IMR-90 (cell line): ENCODE results near the gene FLYWCH1. TPM values are rescaled to one million over a fixed set of nuclear protein-coding genes. Genes with fewer than 3 reads are reported as not detected.

Experiments
- ATAC-seq: fragments of 200-7000 bp; cut with Tn5 transposase; 2 replicates; pipeline ENCODE4 v1.9.1; 2020; ENCODE audit warnings: low read depth, mild to moderate bottlenecking, moderate library complexity
- BruUV-seq: library from RNA; stranded (reverse); fragments of 400-500 nt; replicated peaks from 2 replicates; lab custom pipeline; 2021; lab: Mats Ljungman, UMichigan
- CTCF ChIA-PET: fragments of 300-600 bp; formaldehyde crosslinking; extraction: SDS; loops from one replicate; lab custom pipeline; 2021; ENCODE audit warnings: antibody characterized with exemption; lab: Yijun Ruan, JAX
- POLR2A ChIA-PET: fragments of 300-600 bp; sonication (Branson Sonifier 250); formaldehyde crosslinking; loops from one replicate; lab custom pipeline; 2022; ENCODE audit warnings: antibody characterized with exemption; ENCODE audit not compliant: unreplicated experiment; lab: Charles Lee
- DNase-seq: peaks from one replicate; pipeline ENCODE4 v3.0.0; 2013
- H2AFZ ChIP-seq: replicated peaks from 2 replicates; pipeline ENCODE3; 2013; ENCODE audit warnings: low read length, mild to moderate bottlenecking; ENCODE audit not compliant: poor library complexity
- H2AK5ac ChIP-seq: 2 replicates; pipeline ENCODE4 v1.6.1; 2013; ENCODE audit warnings: low read depth, low read length, inconsistent platforms
- H2AK9ac ChIP-seq: replicated peaks from 2 replicates; pipeline ENCODE3; 2013; ENCODE audit warnings: mild to moderate bottlenecking, low read depth, low read length, moderate library complexity; ENCODE audit not compliant: poor library complexity
- H2BK120ac ChIP-seq: 2 replicates; pipeline ENCODE4 v1.6.1; 2013; ENCODE audit warnings: low read depth, low read length, inconsistent platforms
- H2BK15ac ChIP-seq: 3 replicates; pipeline ENCODE4 v1.6.1; 2013; ENCODE audit warnings: low read depth, low read length, inconsistent platforms
- H2BK20ac ChIP-seq: 2 replicates; pipeline ENCODE4 v1.6.1; 2013; ENCODE audit warnings: low read depth, mild to moderate bottlenecking, inconsistent platforms, low read length, moderate library complexity
- H2BK5ac ChIP-seq: 2 replicates; pipeline ENCODE4 v1.6.1; 2013; ENCODE audit warnings: mild to moderate bottlenecking, low read depth, low read length, inconsistent platforms; ENCODE audit not compliant: poor library complexity, severe bottlenecking
- H3K14ac ChIP-seq: replicated peaks from 2 replicates; pipeline ENCODE4 v1.6.1; 2013; ENCODE audit warnings: low read depth, low read length, inconsistent platforms
- H3K18ac ChIP-seq: 2 replicates; pipeline ENCODE4 v1.6.1; 2013; ENCODE audit warnings: low read depth, low read length, control low read depth
- H3K23ac ChIP-seq: 2 replicates; pipeline ENCODE4 v1.6.1; 2013; ENCODE audit warnings: low read depth, low read length, inconsistent platforms
- H3K27ac ChIP-seq: 2 replicates; pipeline ENCODE4 v1.5.1; 2013; ENCODE audit warnings: mild to moderate bottlenecking, control low read depth, low read length; ENCODE audit not compliant: insufficient read depth
- H3K27me3 ChIP-seq: 2 replicates; pipeline ENCODE4 v1.6.1; 2013; ENCODE audit warnings: low read length; ENCODE audit not compliant: control insufficient read depth, insufficient read depth
- H3K36me3 ChIP-seq: 2 replicates; pipeline ENCODE4 v1.6.1; 2013; ENCODE audit warnings: low read length, mixed read lengths; ENCODE audit not compliant: control insufficient read depth, insufficient read depth
- H3K4ac ChIP-seq: 2 replicates; pipeline ENCODE4 v1.6.1; 2013; ENCODE audit warnings: low read depth, low read length, inconsistent platforms
- H3K4me1 ChIP-seq: 2 replicates; pipeline ENCODE4 v1.6.1; 2013; ENCODE audit warnings: low read length, mixed read lengths; ENCODE audit not compliant: control insufficient read depth, insufficient read depth
- H3K4me2 ChIP-seq: 2 replicates; pipeline ENCODE4 v1.6.1; 2013; ENCODE audit warnings: low read depth, mild to moderate bottlenecking, control low read depth, low read length, moderate library complexity
- H3K4me3 ChIP-seq: 2 replicates; pipeline ENCODE4 v1.5.1; 2013; ENCODE audit warnings: low read depth, mild to moderate bottlenecking, control low read depth, low read length, moderate library complexity; ENCODE audit not compliant: insufficient read depth
- H3K56ac ChIP-seq: 2 replicates; pipeline ENCODE4 v1.6.1; 2013; ENCODE audit warnings: low read length, inconsistent platforms; ENCODE audit not compliant: insufficient read depth; ENCODE audit errors: extremely low read depth
- H3K79me1 ChIP-seq, 2 experiments: 2 replicates each; pipeline ENCODE4 v1.6.1; 2013; ENCODE audit warnings: low read length in 2 of 2, inconsistent platforms in 1 of 2, low read depth in 1 of 2
- H3K9ac ChIP-seq: 2 replicates; pipeline ENCODE4 v1.6.1; 2013; ENCODE audit warnings: low read depth, low read length, control low read depth
- H3K9me1 ChIP-seq: 2 replicates; pipeline ENCODE4 v1.6.1; 2013; ENCODE audit warnings: low read length, inconsistent platforms; ENCODE audit not compliant: insufficient read depth
- H3K9me3 ChIP-seq: 2 replicates; pipeline ENCODE4 v1.6.1; 2013; ENCODE audit warnings: low read length; ENCODE audit not compliant: control insufficient read depth, insufficient read depth
- H4K20me1 ChIP-seq: 2 replicates; pipeline ENCODE4 v1.6.1; 2013; ENCODE audit warnings: low read length, inconsistent platforms; ENCODE audit not compliant: insufficient read depth
- H4K5ac ChIP-seq: 2 replicates; pipeline ENCODE4 v1.6.1; 2013; ENCODE audit warnings: mild to moderate bottlenecking, low read depth, low read length, control low read depth
- H4K8ac ChIP-seq, 2 experiments: 2 replicates each; pipeline ENCODE4 v1.6.1; 2013; ENCODE audit warnings: low read depth in 2 of 2, low read length in 2 of 2, control low read depth in 1 of 2, inconsistent platforms in 1 of 2
- H4K91ac ChIP-seq: 2 replicates; pipeline ENCODE4 v1.6.1; 2013; ENCODE audit warnings: low read depth, low read length, inconsistent platforms; ENCODE audit not compliant: insufficient read depth
- FOS ChIP-seq: fragments of 150-350 bp; IDR thresholded peaks from 2 replicates; pipeline ENCODE4 v1.6.1; 2016; ENCODE audit warnings: low read depth, low read length
- MAFK ChIP-seq: IDR thresholded peaks from 2 replicates; pipeline ENCODE4 v1.6.1; 2012; ENCODE audit warnings: low read depth, low read length, improper control_type of control experiment
- MXI1 ChIP-seq: IDR thresholded peaks from 2 replicates; pipeline ENCODE4 v1.6.1; 2012; ENCODE audit warnings: low read depth, mild to moderate bottlenecking, low read length, moderate library complexity, borderline replicate concordance
- NFE2L2 ChIP-seq: fragments of 150-350 bp; IDR thresholded peaks from 2 replicates; pipeline ENCODE4 v1.6.1; 2016; ENCODE audit warnings: low read depth, mild to moderate bottlenecking, low read length
- POLR2A ChIP-seq: IDR thresholded peaks from 2 replicates; pipeline ENCODE4 v1.6.1; 2012; ENCODE audit warnings: mild to moderate bottlenecking, low read depth, low read length
- SMC3 ChIP-seq: fragments of 150-350 bp; IDR thresholded peaks from 2 replicates; pipeline ENCODE4 v1.6.1; 2016; ENCODE audit warnings: low read depth, mild to moderate bottlenecking, antibody characterized with exemption, low read length, moderate library complexity
- WGBS, 2 experiments: methylation state at CpG; one replicate each; pipeline versions ENCODE4 v1.1.5 to v1.1.7; 2013; ENCODE audit warnings: missing lambda C conversion rate in 2 of 2; ENCODE audit not compliant: insufficient read length in 1 of 2; ENCODE audit errors: extremely low coverage in 2 of 2; 5-methylcytosine and 5-hydroxymethylcytosine counted together
- dilution Hi-C: fragments of 300-500 bp; cut with HindIII; formaldehyde crosslinking; loops from one replicate; pipeline ENCODE4 v1.14.3; 2018; ENCODE audit warnings: low sequenced_read_pairs; ENCODE audit not compliant: unreplicated experiment
- in situ Hi-C: fragments of 300-500 bp; cut with MboI; formaldehyde crosslinking; loops from 3 replicates; pipeline ENCODE4 v1.14.3; 2019; ENCODE audit warnings: low sequenced_read_pairs, inconsistent platforms, mixed read lengths
- intact Hi-C: fragments of 100-400 bp; cut with micrococcal nuclease; formaldehyde crosslinking; loops from 2 replicates; pipeline ENCODE4 v1.10.0; 2022
- polyA plus RNA-seq, 3 experiments: library from polyadenylated mRNA; depleted of rRNA; stranded (reverse); fragments of >200 nt; gene quantifications; 2 replicates each; pipeline ENCODE4 v1.2.3, GENCODE V29; 2012; ENCODE audit warnings: low replicate concordance in 1 of 3
- total RNA-seq: library from RNA; depleted of rRNA; stranded (reverse); fragments of >200 nt; gene quantifications from 2 replicates; pipeline ENCODE4 v1.2.3, GENCODE V29; 2012
- TF ChIP-seq, protein P1 (sequence below): fragments of 150-350 bp; IDR thresholded peaks from 2 replicates; pipeline ENCODE4 v1.6.1; 2017; ENCODE audit warnings: mild to moderate bottlenecking, antibody characterized with exemption, low read length, low read depth
- TF ChIP-seq, protein P2 (sequence below): conservative IDR thresholded peaks from 2 replicates; pipeline ENCODE4 v1.5.1; 2012; ENCODE audit warnings: mild to moderate bottlenecking, low read depth, low read length, improper control_type of control experiment

Gene FLYWCH1
- total and polyA plus RNA-seq, 2 of the 4 experiments (the other 2 are of a cell fraction): 14.3 to 25.2 TPM

DNA sequence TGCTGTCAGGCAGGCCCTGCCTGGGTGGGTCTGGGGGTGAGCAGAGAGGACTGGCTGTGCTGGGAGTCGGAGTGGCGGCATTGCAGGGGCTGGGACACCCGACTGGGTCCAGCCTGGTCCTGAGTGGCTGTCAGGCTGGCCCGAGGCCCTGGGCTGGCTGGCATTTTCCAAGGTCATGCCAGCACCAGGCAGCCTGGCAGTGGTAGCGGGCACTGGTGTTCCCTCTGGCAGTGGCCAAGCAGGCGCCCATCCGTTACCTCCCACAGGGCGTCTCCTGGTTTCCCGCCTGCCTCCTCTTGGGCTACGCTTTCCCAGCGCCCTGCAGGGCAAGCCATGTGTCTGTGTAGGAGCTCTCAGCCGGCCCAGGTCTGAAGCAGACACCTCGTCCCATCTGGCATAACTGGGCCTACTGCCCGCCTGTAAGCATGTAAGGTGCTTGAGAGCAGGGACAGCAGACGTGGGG, 74.2 kb downstream of the FLYWCH1 start:
- in situ Hi-C loops (no loop called here), dilution Hi-C loops (no loop called here), intact Hi-C loops (no loop called here)
- H3K79me1 ChIP-seq: peaks cover 0 to 2% of the 10 kb centered on the region in 2 experiments; a peak in 1 of 4 replicates
- H3K9me1 ChIP-seq: 0 out of 2 replicates have a peak, but pooled peaks cover 4% of the 10 kb centered on the region
- WGBS, 2 experiments: 70% methylated on average over 8 of the region's 15 CpGs; no CpG with 5 or more reads in 1 of the 2 experiments
- H3K4me2 ChIP-seq: no peak overlapping the region
- H2AFZ ChIP-seq: no peak overlapping the region
- H3K14ac ChIP-seq: no peak overlapping the region
- peaks cover 3% of the 10 kb centered on the region for H3K4me1 ChIP-seq
- no peak overlapping the region for H4K8ac ChIP-seq
- H3K27ac ChIP-seq: no peak overlapping the region
- ChIA-PET CTCF (interaction anchor here (0.7 kb wide), 1 partner anchor 1324 kb away, joined by 3 read pairs; no protein-coding TSS in a partner anchor), POLR2A (no interaction called here)
- H2BK20ac ChIP-seq: no peak overlapping the region
- H2BK15ac ChIP-seq: no peak overlapping the region
- ATAC-seq: no peak
- DNase-seq: no peak
- H4K91ac ChIP-seq: no peak overlapping the region
- H2AK5ac ChIP-seq: no peak overlapping the region
- H3K56ac ChIP-seq: no peak overlapping the region
- no peak overlapping the region for H3K23ac ChIP-seq
- no TSS peak for BruUV-seq
- TF ChIP-seq MAFK (no peak), POLR2A (no peak), SMC3 (no peak), FOS (no peak), NFE2L2 (no peak), MXI1 (no peak)
- TF ChIP-seq, protein P1, sequence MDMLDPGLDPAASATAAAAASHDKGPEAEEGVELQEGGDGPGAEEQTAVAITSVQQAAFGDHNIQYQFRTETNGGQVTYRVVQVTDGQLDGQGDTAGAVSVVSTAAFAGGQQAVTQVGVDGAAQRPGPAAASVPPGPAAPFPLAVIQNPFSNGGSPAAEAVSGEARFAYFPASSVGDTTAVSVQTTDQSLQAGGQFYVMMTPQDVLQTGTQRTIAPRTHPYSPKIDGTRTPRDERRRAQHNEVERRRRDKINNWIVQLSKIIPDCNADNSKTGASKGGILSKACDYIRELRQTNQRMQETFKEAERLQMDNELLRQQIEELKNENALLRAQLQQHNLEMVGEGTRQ: no peak
- TF ChIP-seq, protein P2, sequence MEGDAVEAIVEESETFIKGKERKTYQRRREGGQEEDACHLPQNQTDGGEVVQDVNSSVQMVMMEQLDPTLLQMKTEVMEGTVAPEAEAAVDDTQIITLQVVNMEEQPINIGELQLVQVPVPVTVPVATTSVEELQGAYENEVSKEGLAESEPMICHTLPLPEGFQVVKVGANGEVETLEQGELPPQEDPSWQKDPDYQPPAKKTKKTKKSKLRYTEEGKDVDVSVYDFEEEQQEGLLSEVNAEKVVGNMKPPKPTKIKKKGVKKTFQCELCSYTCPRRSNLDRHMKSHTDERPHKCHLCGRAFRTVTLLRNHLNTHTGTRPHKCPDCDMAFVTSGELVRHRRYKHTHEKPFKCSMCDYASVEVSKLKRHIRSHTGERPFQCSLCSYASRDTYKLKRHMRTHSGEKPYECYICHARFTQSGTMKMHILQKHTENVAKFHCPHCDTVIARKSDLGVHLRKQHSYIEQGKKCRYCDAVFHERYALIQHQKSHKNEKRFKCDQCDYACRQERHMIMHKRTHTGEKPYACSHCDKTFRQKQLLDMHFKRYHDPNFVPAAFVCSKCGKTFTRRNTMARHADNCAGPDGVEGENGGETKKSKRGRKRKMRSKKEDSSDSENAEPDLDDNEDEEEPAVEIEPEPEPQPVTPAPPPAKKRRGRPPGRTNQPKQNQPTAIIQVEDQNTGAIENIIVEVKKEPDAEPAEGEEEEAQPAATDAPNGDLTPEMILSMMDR: no peak
- H3K4me3 ChIP-seq: no peak overlapping the region
- no peak overlapping the region for H3K4ac ChIP-seq
- no peaks in the 10 kb centered on the region for H3K9me3 ChIP-seq
- H2BK5ac ChIP-seq: no peak overlapping the region
- H4K20me1 ChIP-seq: no peaks in the 10 kb centered on the region
- H4K5ac ChIP-seq: no peak overlapping the region
- H3K18ac ChIP-seq: no peak overlapping the region
- no peak overlapping the region for H2BK120ac ChIP-seq
- peaks cover 21% of the 10 kb centered on the region for H3K27me3 ChIP-seq
- no peak overlapping the region for H3K9ac ChIP-seq
- no peaks in the 10 kb centered on the region for H3K36me3 ChIP-seq
- no peak overlapping the region for H2AK9ac ChIP-seq
